Hepatocyte (in vitro differentiated cells): Measurements from ENCODE around the gene CNOT9.

Source experiments
- EZH2phosphoT487 ChIP-seq: fragments of 200-600 bp; sonication (generic); IDR thresholded peaks from one replicate; pipeline ENCODE4 v1.6.1; 2018; ENCODE audit warnings: antibody characterized with exemption, mild to moderate bottlenecking, low read depth, moderate library complexity; ENCODE audit not compliant: unreplicated experiment, severe bottlenecking
- TF ChIP-seq, protein P1 (sequence below): fragments of 200-600 bp; sonication (generic); IDR thresholded peaks from 2 replicates; pipeline ENCODE4 v1.5.1; 2016; ENCODE audit warnings: antibody characterized with exemption, mild to moderate bottlenecking; ENCODE audit not compliant: poor library complexity

DNA sequence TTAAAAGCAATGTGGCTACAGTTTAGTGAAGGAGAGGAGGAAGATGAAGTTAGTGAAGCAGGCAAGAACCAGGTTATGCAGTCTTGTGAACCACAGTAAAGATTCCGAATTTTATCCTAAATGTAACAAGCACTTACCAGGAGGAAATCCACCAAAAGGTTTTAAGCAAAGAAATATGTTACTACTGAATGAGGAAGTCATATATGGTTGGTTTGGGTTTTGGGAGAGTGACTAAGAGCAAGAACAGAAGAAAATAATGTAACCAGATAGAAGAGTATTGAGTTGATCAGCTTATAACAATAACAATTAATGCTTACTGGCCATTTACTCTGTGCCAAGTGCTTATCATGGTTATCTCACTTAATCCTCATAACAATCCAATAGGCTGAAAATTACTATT, 2.3 kb upstream of the CNOT9 start:
- TF ChIP-seq EZH2phosphoT487: no peak
- TF ChIP-seq, protein P1, sequence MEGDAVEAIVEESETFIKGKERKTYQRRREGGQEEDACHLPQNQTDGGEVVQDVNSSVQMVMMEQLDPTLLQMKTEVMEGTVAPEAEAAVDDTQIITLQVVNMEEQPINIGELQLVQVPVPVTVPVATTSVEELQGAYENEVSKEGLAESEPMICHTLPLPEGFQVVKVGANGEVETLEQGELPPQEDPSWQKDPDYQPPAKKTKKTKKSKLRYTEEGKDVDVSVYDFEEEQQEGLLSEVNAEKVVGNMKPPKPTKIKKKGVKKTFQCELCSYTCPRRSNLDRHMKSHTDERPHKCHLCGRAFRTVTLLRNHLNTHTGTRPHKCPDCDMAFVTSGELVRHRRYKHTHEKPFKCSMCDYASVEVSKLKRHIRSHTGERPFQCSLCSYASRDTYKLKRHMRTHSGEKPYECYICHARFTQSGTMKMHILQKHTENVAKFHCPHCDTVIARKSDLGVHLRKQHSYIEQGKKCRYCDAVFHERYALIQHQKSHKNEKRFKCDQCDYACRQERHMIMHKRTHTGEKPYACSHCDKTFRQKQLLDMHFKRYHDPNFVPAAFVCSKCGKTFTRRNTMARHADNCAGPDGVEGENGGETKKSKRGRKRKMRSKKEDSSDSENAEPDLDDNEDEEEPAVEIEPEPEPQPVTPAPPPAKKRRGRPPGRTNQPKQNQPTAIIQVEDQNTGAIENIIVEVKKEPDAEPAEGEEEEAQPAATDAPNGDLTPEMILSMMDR: no peak
